Fibroblast of lung (primary cell): Measurements from ENCODE around the gene CHN2. TPM values are rescaled to one million over a fixed set of nuclear protein-coding genes. Genes with fewer than 3 reads are reported as not detected.

Experiments
- DNase-seq, 2 donors: peaks; one replicate each; pipeline versions ENCODE4 v3.0.0 to v3.0.0-alpha.2; 2010; ENCODE audit warnings: low read depth in 2 of 2
- H2AFZ ChIP-seq: 2 replicates; pipeline ENCODE4 v1.5.1; 2012; ENCODE audit warnings: low read length, control low read depth, inconsistent platforms
- H3K27ac ChIP-seq: 2 replicates; pipeline ENCODE4 v1.5.1; 2011; ENCODE audit warnings: low read length, control low read depth; ENCODE audit not compliant: insufficient read depth
- H3K27me3 ChIP-seq: 2 replicates; pipeline ENCODE4 v1.5.1; 2011; ENCODE audit warnings: mild to moderate bottlenecking, low read length; ENCODE audit not compliant: control insufficient read depth, insufficient read depth
- H3K36me3 ChIP-seq: 2 replicates; pipeline ENCODE4 v1.5.1; 2011; ENCODE audit warnings: low read length; ENCODE audit not compliant: control insufficient read depth, insufficient read depth
- H3K4me1 ChIP-seq: 2 replicates; pipeline ENCODE4 v1.5.1; 2011; ENCODE audit warnings: low read length; ENCODE audit not compliant: control insufficient read depth, insufficient read depth; ENCODE audit errors: extremely low read depth
- H3K4me2 ChIP-seq: 2 replicates; pipeline ENCODE4 v1.5.1; 2011; ENCODE audit warnings: low read length, control low read depth; ENCODE audit not compliant: insufficient read depth; ENCODE audit errors: extremely low read depth
- H3K4me3 ChIP-seq, 4 experiments: fragments of 200-600 bp in 1 of 4; sonication (generic) in 1 of 4; replicated peaks in 1 of 4; 2 replicates each; pipeline ENCODE4 v1.5.1; 2011 to 2016; ENCODE audit warnings: low read length in 4 of 4, low read depth in 3 of 4, mild to moderate bottlenecking in 3 of 4, control low read depth in 2 of 4, inconsistent platforms in 1 of 4, mixed read lengths in 1 of 4; ENCODE audit not compliant: insufficient read depth in 1 of 4; ENCODE audit errors: control extremely low read depth in 1 of 4
- H3K79me2 ChIP-seq: 2 replicates; pipeline ENCODE4 v1.5.1; 2012; ENCODE audit warnings: mild to moderate bottlenecking, low read length, inconsistent platforms; ENCODE audit not compliant: control insufficient read depth, insufficient read depth
- H3K9ac ChIP-seq: 2 replicates; pipeline ENCODE4 v1.5.1; 2011; ENCODE audit warnings: mild to moderate bottlenecking, low read length, control low read depth; ENCODE audit not compliant: insufficient read depth
- H3K9me3 ChIP-seq: 2 replicates; pipeline ENCODE4 v1.5.1; 2012; ENCODE audit warnings: low read depth, low read length; ENCODE audit not compliant: control insufficient read depth, insufficient read depth
- H4K20me1 ChIP-seq: 2 replicates; pipeline ENCODE4 v1.5.1; 2011; ENCODE audit warnings: low read length; ENCODE audit not compliant: control insufficient read depth, insufficient read depth; ENCODE audit errors: extremely low read depth
- CTCF ChIP-seq, 2 donors: IDR thresholded peaks in 1 of 2; conservative IDR thresholded peaks in 1 of 2; 1 replicate in 1 of 2; 2 replicates in 1 of 2; pipeline ENCODE4 v1.5.1; 2011 to 2012; ENCODE audit warnings: low read length in 2 of 2, control low read depth in 1 of 2, inconsistent platforms in 1 of 2, low read depth in 1 of 2, mild to moderate bottlenecking in 1 of 2
- EZH2 ChIP-seq: IDR thresholded peaks from 2 replicates; pipeline ENCODE4 v1.5.1; 2012; ENCODE audit warnings: low read length, control low read depth, mild to moderate bottlenecking; ENCODE audit errors: missing control alignments
- polyA plus RNA-seq, 2 donors: library from polyadenylated mRNA; depleted of rRNA in 1 of 2; stranded (reverse) in 1 of 2; unstranded in 1 of 2; fragments of >200 nt; gene quantifications; 2 replicates each; pipeline ENCODE4 v1.2.1, GENCODE V29; 2011 to 2012; ENCODE audit warnings: missing spikeins in 1 of 2
- total RNA-seq: library from RNA; depleted of rRNA; stranded (reverse); fragments of >200 nt; gene quantifications from 2 replicates; pipeline ENCODE4 v1.2.1, GENCODE V29; 2014

The CHN2 gene
- total and polyA plus RNA-seq, 2 donors (not counting 1 experiment from before 2014, with no cell fraction given) = 0.33 to 0.53 TPM

GRCh38 chr7:29435167-29435566 is 240.6 kb downstream of the CHN2 start:
- Histone ChIP-seq H3K4me1 (no peaks in the 10 kb centered on the region), H3K27me3 (no peaks in the 10 kb centered on the region), H3K4me3 (no peak overlapping the region), H3K36me3 (no peaks in the 10 kb centered on the region), H3K4me2 (no peak overlapping the region), H4K20me1 (no peaks in the 10 kb centered on the region), H3K27ac (no peak overlapping the region), H3K9me3 (no peaks in the 10 kb centered on the region), H2AFZ (no peak overlapping the region), H3K79me2 (no peaks in the 10 kb centered on the region), H3K9ac (no peak overlapping the region)
- TF ChIP-seq EZH2 (no peak), CTCF (conservative IDR thresholded peaks at IDR 0.05 in 1 of 2, IDR thresholded peaks at IDR 0.05 in 1 of 2; ENCODE audit: low read depth in 1 of 2, low read length in 2 of 2) (no peak)
- DNase-seq = no peak

DNA sequence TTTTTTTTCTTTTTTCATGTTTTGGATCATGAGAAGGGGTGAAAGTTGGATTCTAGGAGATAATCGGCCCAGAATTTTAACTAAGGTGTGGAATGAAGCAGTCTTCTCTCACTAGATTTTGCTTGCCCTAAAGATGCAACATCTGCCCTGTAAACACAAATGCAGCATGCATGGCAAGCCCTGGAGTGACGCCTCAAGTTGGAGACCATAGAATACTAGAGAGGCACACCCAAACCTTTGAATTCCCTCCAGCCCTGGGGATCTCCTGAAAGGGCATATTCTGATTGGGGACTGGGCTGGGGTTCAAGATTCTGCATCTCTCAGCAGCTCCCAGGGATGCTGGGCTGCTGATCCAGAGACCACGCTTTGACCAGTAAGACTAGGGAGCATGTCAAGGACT is 241.3 kb downstream of the CHN2 start:
- Histone ChIP-seq H3K9me3 (no peaks in the 10 kb centered on the region), H3K36me3 (no peaks in the 10 kb centered on the region)

GRCh38 chr7:29442146-29442545 is 247.6 kb downstream of the CHN2 start:
- H3K27me3 ChIP-seq = no peaks in the 10 kb centered on the region
- H3K79me2 ChIP-seq = no peaks in the 10 kb centered on the region
- no peaks in the 10 kb centered on the region for H3K36me3 ChIP-seq
- no peaks in the 10 kb centered on the region for H3K9me3 ChIP-seq
- no peak overlapping the region for H3K4me2 ChIP-seq
- DNase-seq = peak; percentile 35 to 36
- H4K20me1 ChIP-seq = no peaks in the 10 kb centered on the region
- H3K4me1 ChIP-seq = no peaks in the 10 kb centered on the region
- no peak overlapping the region for H3K9ac ChIP-seq
- no peak overlapping the region for H3K4me3 ChIP-seq
- no peak for TF ChIP-seq CTCF (conservative IDR thresholded peaks at IDR 0.05 in 1 of 2, IDR thresholded peaks at IDR 0.05 in 1 of 2; ENCODE audit: low read depth in 1 of 2, low read length in 2 of 2)
- TF ChIP-seq EZH2 = no peak
- no peak overlapping the region for H2AFZ ChIP-seq
- no peak overlapping the region for H3K27ac ChIP-seq

More for the DNA sequence above, 241.3 kb downstream of the CHN2 start:
- no peak overlapping the region for H3K4me3 ChIP-seq
- no peaks in the 10 kb centered on the region for H3K4me1 ChIP-seq
- H4K20me1 ChIP-seq = no peaks in the 10 kb centered on the region
- H3K79me2 ChIP-seq = no peaks in the 10 kb centered on the region
- no peaks in the 10 kb centered on the region for H3K27me3 ChIP-seq
- DNase-seq = no peak
- H3K9ac ChIP-seq = no peak overlapping the region
- H2AFZ ChIP-seq = no peak overlapping the region
- no peak overlapping the region for H3K4me2 ChIP-seq
- TF ChIP-seq EZH2 (no peak), CTCF (conservative IDR thresholded peaks at IDR 0.05 in 1 of 2, IDR thresholded peaks at IDR 0.05 in 1 of 2; ENCODE audit: low read depth in 1 of 2, low read length in 2 of 2) (no peak)
- H3K27ac ChIP-seq = no peak overlapping the region
